Stimulated activated naive CD8-positive, alpha-beta T cell treated with anti-CD3 and anti-CD28 coated beads, Interleukin-15, Interleukin-2, amounts not matched to agents 100 U/mL and 50 U/mL, for 24 hours (primary cell): ENCODE measurements around the gene ICE1.
"Not testable (repeated sequence)": the region's sequence is repeated elsewhere in the genome, so short reads cannot be mapped to it uniquely, and the experiment has no call there.

Experiments used
- ATAC-seq: fragments of 150-1000 bp; cut with Tn5 transposase; one replicate; pipeline ENCODE4 v1.10.0; 2021
- DNase-seq: peaks from one replicate; pipeline ENCODE4 v3.0.0; 2021

The ICE1 gene

DNA sequence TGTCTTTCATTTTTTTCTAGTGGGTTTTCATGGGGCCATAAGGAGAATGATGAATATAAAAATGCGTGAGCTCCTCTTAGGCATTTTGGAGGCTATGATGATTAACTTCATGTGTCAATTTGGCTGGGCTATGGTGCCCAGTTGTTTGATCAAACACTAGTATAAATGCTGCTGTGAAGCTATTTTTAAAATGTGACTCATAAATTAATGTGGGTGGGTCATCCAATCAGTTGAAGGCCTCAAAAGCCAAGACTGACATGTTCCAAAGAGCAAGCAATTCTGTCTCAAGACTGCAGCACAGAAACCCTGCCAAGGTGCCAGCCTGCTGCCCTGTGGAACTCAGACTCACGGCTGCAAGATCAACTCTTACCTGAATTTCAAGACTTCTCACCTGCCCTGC is 24.4 kb upstream of the ICE1 start:
- DNase-seq (no peak), ATAC-seq (no peak)

DNA sequence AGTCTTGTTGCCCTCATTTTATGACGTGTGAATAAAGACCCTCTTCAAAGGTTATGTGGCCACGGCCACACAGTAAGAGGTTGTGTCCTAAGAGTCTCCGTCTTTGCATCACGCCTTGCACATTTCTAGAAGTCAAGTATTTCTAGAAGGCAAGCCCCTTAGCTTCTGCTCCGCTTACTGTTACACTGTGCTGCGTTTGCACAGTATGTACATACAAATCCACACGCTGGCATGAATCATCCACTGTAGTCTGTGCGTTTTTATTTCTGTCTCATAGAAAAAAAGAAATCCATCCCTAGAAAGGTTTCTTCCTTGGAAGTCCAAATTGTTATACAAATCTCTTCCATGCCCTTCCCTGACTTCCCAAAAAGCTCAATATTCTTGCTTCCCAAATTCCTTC is 21.4 kb upstream of the ICE1 start:
- ATAC-seq: no peak
- no peak for DNase-seq

GRCh38 chr5:5403741-5404140 is 18.7 kb upstream of the ICE1 start:
- no peak for ATAC-seq

DNA sequence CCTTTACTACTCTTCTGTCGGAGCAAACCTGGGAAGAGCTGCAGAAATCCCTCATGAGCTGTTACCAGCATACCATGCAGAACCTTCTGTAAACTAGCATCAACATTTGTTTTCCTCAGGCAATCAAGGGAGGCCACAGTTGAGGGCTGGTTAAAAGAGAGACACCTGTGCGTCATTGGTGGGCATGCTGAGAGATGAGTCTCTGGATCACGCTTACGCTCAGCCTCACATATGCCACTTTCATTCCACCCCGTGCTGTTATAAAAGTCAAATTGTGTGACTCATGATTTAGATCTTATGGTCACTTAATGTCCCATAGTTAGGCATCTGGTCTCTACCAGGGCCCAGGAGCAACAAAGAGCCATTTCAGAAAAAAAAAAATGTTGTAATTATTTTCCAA is 18.1 kb upstream of the ICE1 start:
- ATAC-seq (no peak), DNase-seq (no peak)

More at GRCh38 chr5:5403741-5404140, 18.7 kb upstream of the ICE1 start:
- no peak for DNase-seq

DNA sequence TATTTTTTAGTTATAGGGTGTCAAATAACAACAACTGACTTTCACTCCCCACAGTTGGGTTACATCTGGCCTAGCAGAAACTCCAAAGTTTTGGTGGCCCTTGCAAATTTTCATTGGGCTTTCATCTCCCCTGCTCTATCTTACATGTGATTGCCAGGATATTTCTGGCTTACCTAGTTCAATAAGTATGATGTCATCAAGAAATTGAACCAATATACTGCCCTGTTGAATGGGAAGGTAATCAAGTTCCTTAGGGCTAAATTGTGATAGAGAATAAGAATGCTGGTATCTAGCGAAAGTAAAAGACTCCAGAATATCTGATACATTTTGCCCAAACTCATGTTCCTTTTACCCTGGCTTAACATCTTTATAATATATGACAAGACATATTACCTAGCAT is 17.0 kb upstream of the ICE1 start:
- DNase-seq: no peak

DNA sequence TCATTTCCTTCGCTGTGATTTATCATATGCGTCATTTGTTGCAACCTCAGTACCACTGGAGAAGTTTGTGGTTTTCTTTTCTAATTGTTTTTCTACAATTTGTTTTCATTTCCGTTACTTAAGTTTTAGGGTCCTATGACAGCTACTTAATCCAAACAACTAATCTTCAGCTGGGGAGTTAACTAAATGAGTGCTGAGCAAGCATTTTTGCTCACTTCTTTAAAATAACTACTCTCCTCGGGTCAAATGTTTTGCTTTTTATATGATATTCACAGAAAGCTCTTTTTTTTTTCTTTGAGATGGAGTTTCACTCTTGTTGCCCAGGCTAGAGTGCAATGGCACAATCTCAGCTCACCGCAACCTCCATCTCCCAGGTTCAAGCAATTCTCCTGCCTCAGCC is 14.6 kb upstream of the ICE1 start:
- no peak for DNase-seq

More for the DNA sequence above, 17.0 kb upstream of the ICE1 start:
- ATAC-seq: no peak

DNA sequence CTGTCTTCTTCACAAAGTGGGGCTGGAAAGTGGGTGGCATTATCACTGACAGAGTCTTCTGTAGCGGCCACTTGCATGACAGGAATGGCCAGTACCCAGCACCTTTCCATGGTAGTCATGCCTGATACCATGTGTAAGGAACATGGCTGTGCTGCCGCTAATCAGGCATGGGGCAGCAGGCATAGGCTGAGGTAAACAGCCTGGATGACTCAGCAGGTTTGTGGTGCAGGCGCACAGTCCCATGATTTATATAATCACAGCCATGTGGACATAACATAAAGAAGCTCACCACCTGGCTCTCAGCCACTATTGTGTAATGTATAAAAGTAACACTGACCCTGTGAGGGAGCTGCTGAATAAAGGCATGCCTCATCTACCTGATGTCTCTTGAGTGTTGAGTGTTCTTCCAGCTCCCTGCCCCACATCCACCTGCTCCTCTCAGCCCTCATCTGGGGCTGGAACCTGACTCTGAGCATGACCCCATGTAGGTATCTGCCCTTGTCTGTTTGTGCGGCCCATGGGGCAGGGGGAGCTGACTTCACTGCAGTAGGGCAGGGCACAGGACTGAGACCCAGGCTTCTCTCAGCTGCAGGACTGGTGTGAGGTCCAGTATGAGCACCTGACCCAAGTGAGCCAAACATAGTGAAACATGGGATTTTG is 13.2 kb upstream of the ICE1 start:
- DNase-seq (peak; percentile 5), ATAC-seq (no peak)

More for the DNA sequence above, 14.6 kb upstream of the ICE1 start:
- ATAC-seq: no peak

DNA sequence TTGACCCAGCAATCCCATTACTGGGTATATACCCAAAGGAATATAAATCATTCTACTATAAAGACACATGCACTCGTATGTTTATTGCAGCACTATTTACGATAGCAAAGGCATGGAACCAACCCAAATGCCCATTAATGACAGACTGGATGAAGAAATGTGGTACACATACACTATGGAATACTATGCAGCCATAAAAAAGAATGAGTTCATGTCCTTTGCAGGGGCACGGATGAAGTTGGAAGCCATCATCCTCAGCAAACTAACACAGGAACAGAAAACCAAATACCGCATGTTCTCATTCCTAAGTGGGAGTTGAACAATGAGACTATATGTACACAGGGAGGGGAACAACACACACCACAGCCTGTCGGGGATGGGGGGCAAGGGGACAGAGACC is 8.6 kb upstream of the ICE1 start:
- not testable (repeated sequence) for ATAC-seq, DNase-seq

DNA sequence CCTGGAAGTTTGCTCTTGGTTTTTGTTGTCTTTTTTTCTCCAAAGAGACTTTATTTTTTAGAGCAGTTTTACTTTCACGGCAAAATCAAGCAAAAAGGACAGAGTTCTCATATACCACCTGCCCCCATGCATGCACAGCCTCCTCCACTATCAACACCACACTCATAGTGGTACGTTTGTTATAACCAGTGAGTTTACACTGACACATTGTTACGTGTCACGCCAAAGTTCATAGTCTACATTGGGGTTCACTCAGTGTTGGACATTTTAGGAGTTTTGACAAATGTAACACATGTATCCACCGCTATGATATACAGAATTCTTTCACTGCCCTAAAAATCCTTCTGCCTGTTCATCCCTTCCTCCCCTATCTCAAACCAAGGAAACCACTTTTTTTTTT is 7.5 kb upstream of the ICE1 start:
- no peak for ATAC-seq
- no peak for DNase-seq

DNA sequence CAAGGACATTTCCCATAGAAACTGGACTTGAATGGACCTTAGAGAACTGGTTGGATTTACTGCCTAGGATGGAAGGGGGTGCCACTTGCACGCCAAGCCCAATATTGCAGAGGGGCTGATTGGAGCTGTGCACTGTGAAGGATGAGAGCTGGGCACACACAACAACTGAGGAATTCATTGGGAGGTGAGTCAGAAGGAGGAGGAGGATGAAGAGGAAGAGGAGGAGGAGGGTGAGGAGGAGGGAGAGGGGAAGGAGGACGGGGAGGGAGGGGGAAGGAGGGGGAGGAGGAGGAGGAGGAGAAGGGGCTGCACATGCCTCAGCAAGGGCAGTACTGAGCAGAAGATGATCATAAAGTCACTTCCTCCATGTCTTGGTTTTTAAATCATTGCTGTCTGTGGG is 5.7 kb upstream of the ICE1 start:
- no peak for DNase-seq
- no peak for ATAC-seq

DNA sequence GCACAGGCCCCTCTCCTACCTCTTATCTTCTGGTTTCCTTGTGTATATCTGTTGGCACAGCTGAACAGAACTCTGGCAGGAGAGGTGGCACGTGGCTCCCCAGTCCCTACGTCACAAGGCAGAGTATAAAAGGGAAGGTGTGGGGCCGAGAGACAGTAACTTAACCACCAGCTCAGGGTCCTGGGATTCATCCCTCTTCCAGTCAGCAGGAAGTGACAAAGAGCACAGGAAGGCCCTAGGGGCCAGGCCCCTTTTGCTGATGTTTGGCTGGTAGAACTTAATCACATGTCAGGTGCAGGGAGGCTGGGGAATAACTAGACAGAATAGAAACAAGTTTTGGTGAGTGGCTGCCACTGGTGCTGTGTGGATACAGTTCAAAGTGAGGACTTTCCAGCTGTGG is 4.5 kb upstream of the ICE1 start:
- ATAC-seq (no peak), DNase-seq (no peak)

DNA sequence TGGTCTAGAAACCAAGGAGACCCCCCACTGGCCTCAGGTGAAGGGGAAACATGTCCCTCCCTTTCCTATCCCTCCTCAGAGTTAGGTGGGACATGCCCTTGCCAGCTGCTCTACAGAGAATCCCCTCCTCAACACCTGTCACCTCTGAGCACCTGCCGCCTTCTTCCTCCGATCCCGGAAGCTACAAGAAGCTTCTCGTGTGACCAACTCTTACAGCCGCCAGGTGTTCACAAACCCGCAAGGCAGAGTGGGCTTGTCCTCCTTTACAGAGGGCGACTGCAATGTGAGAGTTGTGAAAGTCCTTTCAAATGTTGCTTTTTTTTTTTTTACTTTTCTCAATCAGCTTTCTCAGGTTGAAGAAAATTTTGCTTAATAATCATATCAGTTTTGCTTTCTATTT is 3.7 kb upstream of the ICE1 start:
- DNase-seq (no peak), ATAC-seq (no peak)

DNA sequence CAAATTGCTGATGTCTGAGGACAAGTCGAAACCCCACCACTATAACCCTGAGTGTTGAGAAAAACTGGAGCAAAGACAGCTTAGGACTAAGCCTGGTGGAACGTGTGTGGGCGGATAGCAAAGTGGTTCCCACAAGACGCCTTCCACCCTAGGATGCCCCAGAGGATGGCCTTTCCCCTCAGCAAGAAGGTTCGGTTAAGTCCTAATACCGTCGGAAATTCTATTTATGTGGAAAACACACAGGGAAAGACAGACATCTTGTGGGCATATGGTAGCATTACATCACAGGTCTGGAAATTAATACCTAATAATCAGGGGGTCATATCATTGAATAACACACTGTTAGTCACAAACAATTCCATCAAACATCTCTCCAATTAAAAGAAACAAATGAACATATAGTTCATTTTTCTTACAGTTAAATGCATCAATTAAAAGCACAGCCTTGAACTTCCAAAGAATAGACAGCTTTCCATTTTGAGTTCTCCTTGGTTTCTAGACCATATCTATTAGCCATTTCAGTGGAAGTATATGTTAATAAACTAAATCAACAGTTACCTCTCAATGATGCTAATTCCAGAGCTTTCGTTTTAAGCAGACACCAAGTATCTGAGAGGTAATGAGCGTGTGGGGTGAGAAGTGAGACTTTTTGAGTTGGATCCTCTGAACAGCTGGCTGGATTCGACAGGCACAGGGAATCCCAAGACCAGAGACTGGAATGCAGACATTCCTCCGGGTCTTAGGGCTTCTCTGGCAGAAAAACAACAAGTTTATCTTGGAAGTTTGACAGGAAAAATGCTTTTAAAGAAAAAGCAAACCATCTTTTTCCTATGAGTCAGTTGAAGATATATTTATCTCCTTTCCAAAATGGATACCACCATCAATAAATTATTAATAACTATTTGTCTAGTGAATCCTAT is 2.9 kb upstream of the ICE1 start:
- ATAC-seq: no peak
- DNase-seq: no peak

DNA sequence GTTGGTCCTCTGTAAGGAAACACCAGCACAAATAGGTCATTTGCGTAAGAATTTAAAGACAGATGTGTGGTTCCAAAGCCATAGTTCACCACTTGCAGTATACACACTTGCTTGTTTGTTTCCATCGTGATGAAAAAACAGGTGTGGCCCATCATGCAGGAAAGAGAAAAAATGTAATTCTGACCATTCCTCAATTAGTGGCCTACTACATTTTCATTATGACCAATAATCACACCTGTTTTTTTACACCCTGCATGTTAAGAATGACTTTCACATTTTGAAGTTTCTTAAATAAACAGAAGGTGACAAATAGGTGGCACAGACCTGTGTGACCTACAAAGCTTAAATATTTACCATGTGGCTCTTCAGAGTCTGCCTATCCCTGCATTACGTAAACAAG is 2.2 kb upstream of the ICE1 start:
- DNase-seq (no peak), ATAC-seq (no peak)

DNA sequence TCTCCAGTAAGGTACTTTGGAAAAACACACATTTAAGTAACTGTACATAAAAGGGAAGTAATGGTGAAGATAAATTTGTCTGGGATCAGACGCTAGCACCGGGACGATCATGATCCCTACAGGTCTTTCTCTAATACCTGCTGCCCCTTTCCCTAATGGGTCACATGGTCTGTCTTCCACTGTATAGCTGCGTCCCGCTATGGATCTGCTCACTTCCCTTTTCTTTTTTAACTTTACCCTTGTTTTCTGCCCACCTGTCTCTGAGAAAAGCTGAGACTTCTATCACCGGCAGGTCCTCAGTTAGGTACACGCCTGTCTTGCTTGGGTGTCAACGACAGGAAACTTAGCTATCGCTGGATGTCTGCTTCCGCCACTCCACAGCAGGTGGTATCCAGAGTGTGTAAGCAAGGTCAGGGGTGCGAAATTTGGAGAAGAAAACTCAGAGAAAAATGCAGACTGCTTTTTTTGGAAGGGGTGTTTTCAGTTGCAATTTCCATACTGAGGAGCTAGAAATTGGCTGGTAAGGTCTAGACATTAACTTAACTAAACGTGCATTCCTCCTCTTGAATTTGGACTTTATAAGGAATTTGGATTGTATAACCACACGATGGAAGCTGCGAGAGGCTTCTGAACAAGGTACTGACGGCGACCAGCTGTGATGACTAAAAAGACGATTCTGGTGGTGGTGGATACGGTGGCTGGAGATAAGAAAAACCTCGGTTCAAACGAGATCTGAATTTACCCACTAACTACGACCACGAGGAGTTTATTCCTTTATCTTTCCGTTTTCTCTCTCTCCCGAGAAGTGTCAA is 1.1 kb upstream of the ICE1 start:
- ATAC-seq (no peak), DNase-seq (peak; percentile 24)

DNA sequence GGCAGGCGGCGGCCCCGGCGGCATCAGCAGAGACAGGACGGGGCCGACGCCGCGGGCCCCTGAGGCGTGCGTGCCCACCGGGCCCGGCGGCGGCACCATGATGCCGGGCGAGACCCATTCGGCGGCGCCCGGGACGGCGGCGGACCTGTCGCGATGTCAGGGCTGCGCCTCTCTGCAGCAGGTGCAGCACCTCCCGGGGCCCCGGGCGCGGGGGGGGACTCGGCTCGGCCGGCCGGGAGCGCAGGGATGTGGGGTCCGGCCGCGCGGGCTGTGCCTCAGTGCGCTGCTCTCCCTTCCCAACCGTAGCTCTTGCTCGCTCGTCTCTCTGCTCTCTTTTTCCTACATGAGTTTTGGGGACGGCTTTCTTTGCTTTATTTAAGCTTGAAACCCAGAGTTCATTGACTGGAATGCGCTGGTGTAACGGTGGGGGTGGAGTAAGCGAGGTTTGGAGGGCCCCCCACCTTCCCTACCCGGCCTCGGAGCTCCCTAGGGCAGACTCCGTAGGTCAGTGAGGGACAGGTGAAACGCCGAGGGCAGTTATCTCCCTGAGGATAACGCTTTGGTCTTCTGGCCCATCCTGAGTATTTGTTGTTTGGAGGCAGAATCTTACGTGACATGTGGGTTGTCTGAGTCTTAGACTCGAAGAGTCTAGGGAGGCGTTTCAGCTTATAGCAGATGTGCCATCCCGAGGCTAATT is 490 bp downstream of the ICE1 start:
- ATAC-seq: peak; percentile 5
- peak; percentile 9 for DNase-seq

GRCh38 chr5:5423586-5423985 is 1.1 kb downstream of the ICE1 start:
- no peak for ATAC-seq
- no peak for DNase-seq

- ATAC-seq (no peak), DNase-seq (peak; percentile 54)
Measured at GRCh38 chr5:5424736-5425135, 2.3 kb downstream of the ICE1 start.

DNA sequence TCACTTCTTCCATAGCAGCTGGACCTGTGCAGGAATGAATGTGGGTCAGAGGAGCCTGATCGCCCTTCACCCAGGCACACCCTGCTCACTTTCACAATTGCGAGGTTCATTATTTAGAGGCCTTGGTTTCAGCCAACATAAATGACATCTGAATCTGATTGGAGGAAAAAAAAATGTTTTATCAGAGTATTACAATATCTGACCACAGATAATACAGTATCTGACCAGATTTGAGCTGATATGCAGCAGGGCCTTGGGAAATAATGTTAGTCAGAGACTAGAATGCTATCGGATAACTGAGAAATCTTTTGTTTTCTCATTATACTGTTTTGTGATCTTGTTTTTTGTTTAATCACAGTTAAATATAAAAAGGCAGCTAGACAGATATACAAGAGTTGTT is 7.7 kb downstream of the ICE1 start:
- DNase-seq (no peak), ATAC-seq (no peak)

DNA sequence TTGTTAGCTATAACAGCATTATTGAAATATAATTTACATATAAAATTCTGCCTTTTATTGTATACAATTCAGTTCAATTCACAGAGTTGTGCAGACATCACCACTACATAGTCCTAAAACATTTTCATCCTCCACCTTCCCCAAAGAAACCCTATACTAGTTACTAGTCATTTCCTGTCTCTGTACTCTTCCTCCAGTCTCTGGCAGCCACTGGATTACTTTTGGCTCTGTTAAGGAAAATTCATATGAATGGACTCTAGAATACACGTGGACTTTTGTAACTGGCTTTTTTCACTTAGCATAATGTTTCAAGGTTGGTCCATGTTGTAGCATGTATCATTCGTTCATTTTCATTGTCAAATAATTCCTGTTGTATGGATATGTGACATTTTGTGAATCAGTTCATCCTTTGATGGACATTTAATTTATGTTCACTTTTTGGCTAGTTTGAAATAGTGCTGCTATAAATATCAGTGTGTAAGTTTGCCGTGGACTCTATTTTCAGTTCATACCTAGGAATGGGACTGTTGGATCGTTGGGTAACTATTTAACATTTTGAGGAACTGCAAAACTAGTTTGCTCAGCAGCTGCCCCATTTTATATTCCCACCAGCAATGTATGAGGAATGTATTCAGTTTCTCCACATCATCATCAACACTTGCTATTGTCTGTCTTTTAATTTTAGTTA is 9.7 kb downstream of the ICE1 start:
- no peak for ATAC-seq
- DNase-seq: no peak

- ATAC-seq (no peak), DNase-seq (no peak)
Measured at GRCh38 chr5:5436203-5436760, 13.8 kb downstream of the ICE1 start.
